ENCODE results near the gene XCL2.

DNA sequence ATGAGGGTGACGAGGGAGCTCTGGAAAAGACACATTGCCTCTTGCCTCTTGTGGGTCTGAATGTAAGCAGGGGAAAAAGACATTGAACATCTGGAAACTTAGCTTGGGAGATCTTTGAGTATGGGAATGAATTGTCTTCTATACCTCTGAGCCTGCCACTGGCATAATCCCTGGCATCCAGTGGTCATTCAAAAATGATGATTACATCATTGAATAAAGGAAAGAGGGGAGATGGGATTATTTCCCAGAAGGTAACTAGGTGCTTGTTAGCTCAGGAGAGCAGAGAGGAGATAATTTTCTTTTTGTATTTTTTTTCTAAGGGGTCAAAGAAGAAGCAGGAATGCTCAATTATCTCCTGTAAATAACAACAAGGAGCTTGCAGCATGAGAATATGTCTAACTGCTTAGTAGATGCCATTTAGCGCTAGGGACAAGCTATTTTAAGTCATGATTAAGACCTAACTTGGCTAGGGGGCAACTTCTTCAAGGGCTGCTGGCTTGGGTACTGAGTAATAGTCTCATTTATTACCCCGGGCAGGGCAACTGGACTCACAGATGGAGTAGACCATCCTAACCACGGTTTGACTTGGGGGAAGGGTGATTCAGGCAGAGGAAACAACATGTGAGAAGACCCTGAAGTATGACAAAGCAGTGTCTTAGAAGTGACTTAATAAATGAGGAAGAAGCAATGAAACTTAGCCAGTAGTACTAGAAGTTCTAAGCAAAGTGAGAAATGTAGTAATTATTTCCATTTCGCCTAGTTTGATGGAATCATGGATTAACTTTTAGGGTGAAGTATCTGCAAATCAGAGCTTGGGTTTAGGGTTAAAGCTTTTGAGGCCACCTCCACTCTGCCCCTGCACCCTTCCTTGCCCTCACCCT lies 11.0 kb upstream of the XCL2 start:
- TF ChIP-seq, protein P1, sequence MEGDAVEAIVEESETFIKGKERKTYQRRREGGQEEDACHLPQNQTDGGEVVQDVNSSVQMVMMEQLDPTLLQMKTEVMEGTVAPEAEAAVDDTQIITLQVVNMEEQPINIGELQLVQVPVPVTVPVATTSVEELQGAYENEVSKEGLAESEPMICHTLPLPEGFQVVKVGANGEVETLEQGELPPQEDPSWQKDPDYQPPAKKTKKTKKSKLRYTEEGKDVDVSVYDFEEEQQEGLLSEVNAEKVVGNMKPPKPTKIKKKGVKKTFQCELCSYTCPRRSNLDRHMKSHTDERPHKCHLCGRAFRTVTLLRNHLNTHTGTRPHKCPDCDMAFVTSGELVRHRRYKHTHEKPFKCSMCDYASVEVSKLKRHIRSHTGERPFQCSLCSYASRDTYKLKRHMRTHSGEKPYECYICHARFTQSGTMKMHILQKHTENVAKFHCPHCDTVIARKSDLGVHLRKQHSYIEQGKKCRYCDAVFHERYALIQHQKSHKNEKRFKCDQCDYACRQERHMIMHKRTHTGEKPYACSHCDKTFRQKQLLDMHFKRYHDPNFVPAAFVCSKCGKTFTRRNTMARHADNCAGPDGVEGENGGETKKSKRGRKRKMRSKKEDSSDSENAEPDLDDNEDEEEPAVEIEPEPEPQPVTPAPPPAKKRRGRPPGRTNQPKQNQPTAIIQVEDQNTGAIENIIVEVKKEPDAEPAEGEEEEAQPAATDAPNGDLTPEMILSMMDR (IDR thresholded peaks at IDR 0.05; ENCODE audit: low read length) = no peak
- no peak for TF ChIP-seq EZH2 (IDR thresholded peaks at IDR 0.05; ENCODE audit: borderline replicate concordance, low read length)

Measured in OCI-LY1 (cell line).